ENCODE data around the gene PRR18. TPM values are rescaled to one million over a fixed set of nuclear protein-coding genes. Genes with fewer than 3 reads are reported as not detected.

PRR18 gene
- total and polyA plus RNA-seq, 2 of the 13 experiments (the other 11 are each of a cell fraction or from before 2014, with no cell fraction given): 0.04 TPM

- TF ChIP-seq, protein P1, sequence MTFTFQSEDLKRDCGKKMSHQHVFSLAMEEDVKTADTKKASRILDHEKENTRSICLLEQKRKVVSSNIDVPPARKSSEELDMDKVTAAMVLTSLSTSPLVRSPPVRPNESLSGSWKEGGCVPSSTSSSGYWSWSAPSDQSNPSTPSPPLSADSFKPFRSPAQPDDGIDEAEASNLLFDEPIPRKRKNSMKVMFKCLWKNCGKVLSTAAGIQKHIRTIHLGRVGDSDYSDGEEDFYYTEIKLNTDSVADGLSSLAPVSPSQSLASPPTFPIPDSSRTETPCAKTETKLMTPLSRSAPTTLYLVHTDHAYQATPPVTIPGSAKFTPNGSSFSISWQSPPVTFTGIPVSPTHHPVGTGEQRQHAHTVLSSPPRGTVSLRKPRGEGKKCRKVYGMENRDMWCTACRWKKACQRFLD (CRISPR knock-in tag; IDR thresholded peaks at IDR 0.05; ENCODE audit: borderline replicate concordance): peak; percentile 96
- TF ChIP-seq ELF1 (CRISPR knock-in tag; IDR thresholded peaks at IDR 0.05) (peak; percentile 98), SMARCC2 (IDR thresholded peaks at IDR 0.05) (no peak), PHF5A (CRISPR knock-in tag; IDR thresholded peaks at IDR 0.05; ENCODE audit: low read depth, unreplicated experiment) (no peak), E2F1 (CRISPR knock-in tag; IDR thresholded peaks at IDR 0.05) (peak; percentile 60), ZNF720 (CRISPR knock-in tag; IDR thresholded peaks at IDR 0.05) (no peak), ZNF383 (CRISPR knock-in tag; IDR thresholded peaks at IDR 0.05; ENCODE audit: borderline replicate concordance) (no peak), ZNF274 (CRISPR knock-in tag; IDR thresholded peaks at IDR 0.05) (peak; percentile 95), TCF7 (IDR thresholded peaks at IDR 0.05; ENCODE audit: low read depth) (no peak), MIER3 (CRISPR knock-in tag; IDR thresholded peaks at IDR 0.05; ENCODE audit: borderline replicate concordance) (peak; percentile 67), ZNF780A (CRISPR knock-in tag; IDR thresholded peaks at IDR 0.05) (no peak; the same call in 1 of the 2 replicates), ZNF879 (CRISPR knock-in tag; IDR thresholded peaks at IDR 0.05) (peak; percentile 54; the same call in 1 of the 2 replicates), HNRNPH1 (optimal IDR thresholded peaks at IDR 0.05; ENCODE audit: low read depth, low read length) (peak; percentile 80), ZNF564 (CRISPR knock-in tag; IDR thresholded peaks at IDR 0.05) (peak; percentile 83; the same call in 1 of the 2 replicates), FOXA1 (IDR thresholded peaks at IDR 0.05) (no peak), FOXA1 (CRISPR knock-in tag; IDR thresholded peaks at IDR 0.05) (no peak; the same call in none of the 2 replicates), MTA3 (CRISPR knock-in tag; IDR thresholded peaks at IDR 0.05) (no peak; the same call in 1 of the 2 replicates), PHF8 (CRISPR knock-in tag; IDR thresholded peaks at IDR 0.05) (peak; percentile 98), ZNF614 (CRISPR knock-in tag; IDR thresholded peaks at IDR 0.05; ENCODE audit: borderline replicate concordance) (peak; percentile 58; the same call in 1 of the 2 replicates), PPARG (CRISPR knock-in tag; conservative IDR thresholded peaks at IDR 0.05) (peak; percentile 39; the same call in 1 of the 2 replicates)
- TF ChIP-seq, protein P2, sequence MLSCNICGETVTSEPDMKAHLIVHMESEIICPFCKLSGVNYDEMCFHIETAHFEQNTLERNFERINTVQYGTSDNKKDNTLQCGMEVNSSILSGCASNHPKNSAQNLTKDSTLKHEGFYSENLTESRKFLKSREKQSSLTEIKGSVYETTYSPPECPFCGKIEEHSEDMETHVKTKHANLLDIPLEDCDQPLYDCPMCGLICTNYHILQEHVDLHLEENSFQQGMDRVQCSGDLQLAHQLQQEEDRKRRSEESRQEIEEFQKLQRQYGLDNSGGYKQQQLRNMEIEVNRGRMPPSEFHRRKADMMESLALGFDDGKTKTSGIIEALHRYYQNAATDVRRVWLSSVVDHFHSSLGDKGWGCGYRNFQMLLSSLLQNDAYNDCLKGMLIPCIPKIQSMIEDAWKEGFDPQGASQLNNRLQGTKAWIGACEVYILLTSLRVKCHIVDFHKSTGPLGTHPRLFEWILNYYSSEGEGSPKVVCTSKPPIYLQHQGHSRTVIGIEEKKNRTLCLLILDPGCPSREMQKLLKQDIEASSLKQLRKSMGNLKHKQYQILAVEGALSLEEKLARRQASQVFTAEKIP (CRISPR knock-in tag; IDR thresholded peaks at IDR 0.05; ENCODE audit: borderline replicate concordance): no peak
- TF ChIP-seq, protein P3, sequence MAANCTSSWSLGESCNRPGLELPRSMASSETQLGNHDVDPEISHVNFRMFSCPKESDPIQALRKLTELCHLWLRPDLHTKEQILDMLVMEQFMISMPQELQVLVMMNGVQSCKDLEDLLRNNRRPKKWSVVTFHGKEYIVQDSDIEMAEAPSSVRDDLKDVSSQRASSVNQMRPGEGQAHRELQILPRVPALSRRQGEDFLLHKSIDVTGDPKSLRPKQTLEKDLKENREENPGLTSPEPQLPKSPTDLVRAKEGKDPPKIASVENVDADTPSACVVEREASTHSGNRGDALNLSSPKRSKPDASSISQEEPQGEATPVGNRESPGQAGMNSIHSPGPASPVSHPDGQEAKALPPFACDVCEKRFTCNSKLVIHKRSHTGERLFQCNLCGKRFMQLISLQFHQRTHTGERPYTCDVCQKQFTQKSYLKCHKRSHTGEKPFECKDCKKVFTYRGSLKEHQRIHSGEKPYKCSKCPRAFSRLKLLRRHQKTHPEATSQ (CRISPR knock-in tag; IDR thresholded peaks at IDR 0.05; ENCODE audit: borderline replicate concordance): peak; percentile 72
- TF ChIP-seq, protein P4, sequence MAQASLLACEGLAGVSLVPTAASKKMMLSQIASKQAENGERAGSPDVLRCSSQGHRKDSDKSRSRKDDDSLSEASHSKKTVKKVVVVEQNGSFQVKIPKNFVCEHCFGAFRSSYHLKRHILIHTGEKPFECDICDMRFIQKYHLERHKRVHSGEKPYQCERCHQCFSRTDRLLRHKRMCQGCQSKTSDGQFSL (CRISPR knock-in tag; IDR thresholded peaks at IDR 0.05): 0 out of 2 replicates have a peak, but pooled peaks have one; percentile 24
Measured at GRCh38 chr6:166342349-166343149, 34.4 kb upstream of the PRR18 start, which contains the start of gene SFT2D1 (continued).

All from HepG2 (cell line).